CD4-positive, alpha-beta T cell treated with Interferon alpha-2 for 1 hour (primary cell): Measurements from ENCODE around the gene TTC9C.
"Not testable (repeated sequence)": the region's sequence is repeated elsewhere in the genome, so short reads cannot be mapped to it uniquely, and the experiment has no call there.

Source experiments
- DNase-seq, 2 donors: peaks; one replicate each; pipeline ENCODE4 v3.0.0-alpha.2; 2020 to 2022

TTC9C gene

DNA sequence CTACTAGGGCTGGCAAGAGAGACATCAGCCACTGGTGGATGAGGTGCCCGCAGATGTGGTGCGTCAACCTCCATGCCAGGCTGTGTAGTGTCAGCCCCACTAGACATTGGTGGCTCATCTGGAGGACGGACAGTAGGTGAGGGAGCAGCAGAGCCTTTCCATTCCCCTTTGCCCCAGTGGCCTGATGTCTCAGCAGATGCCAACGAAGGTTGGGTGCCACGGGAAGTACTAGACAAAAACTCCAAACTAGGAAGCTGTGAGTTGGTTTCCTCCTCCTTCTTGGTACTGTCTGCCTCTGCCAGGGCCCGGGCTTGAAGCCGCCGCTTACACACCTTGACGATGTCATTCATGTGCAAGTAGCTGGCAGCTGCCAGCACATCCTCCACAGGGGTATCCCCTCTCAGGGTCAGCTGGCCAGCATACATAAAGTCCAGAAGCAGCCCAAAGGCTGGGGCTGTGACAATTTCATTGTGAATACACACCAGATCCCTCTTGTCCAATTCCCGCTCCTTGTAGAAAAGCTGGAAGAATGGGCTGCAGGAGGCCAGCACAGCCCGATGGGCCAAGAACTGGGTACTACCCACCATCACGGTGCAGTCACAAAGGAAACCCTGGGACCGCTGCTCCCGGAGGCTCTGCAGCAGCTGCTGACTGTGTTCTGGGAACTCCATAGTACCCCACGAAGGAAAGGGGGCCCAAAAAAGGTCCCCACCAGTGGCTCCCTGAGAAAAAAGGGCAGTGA is 24.9 kb downstream of the TTC9C start:
- no peak for DNase-seq

GRCh38 chr11:62753736-62754603 is 25.7 kb downstream of the TTC9C start, which contains the start of gene ZBTB3:
Gene ZBTB3, minus strand, starts transcription at chr11:62754160. Its CDS starts 496 bp downstream, at chr11:62753664.
- DNase-seq = peak; percentile 99

DNA sequence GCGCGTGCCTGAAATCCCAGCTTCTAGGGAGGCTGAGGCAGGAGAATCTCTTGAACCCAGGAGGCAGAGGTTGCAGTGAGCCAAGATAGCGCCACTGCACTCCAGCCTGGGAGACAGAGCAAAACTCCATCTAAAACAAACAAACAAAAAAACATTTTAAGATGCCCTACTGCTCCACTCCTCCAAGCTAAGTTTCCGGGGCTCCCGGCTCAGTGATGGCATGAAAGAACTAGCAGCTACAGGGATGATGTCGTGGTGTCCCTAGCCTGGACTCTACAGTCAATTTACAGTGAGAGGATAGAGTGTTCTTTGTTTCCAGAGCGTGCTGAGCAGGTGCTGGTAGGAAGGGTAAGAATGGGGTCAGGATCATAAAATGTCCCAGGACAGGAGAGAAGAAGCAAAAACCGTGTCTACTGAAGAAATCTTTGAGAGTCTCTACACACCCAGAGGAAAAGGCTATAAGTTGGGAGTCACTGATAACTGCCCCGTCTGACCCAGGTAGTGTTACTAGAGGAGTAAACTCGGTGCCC is 26.9 kb downstream of the TTC9C start:
- no peak for DNase-seq

DNA sequence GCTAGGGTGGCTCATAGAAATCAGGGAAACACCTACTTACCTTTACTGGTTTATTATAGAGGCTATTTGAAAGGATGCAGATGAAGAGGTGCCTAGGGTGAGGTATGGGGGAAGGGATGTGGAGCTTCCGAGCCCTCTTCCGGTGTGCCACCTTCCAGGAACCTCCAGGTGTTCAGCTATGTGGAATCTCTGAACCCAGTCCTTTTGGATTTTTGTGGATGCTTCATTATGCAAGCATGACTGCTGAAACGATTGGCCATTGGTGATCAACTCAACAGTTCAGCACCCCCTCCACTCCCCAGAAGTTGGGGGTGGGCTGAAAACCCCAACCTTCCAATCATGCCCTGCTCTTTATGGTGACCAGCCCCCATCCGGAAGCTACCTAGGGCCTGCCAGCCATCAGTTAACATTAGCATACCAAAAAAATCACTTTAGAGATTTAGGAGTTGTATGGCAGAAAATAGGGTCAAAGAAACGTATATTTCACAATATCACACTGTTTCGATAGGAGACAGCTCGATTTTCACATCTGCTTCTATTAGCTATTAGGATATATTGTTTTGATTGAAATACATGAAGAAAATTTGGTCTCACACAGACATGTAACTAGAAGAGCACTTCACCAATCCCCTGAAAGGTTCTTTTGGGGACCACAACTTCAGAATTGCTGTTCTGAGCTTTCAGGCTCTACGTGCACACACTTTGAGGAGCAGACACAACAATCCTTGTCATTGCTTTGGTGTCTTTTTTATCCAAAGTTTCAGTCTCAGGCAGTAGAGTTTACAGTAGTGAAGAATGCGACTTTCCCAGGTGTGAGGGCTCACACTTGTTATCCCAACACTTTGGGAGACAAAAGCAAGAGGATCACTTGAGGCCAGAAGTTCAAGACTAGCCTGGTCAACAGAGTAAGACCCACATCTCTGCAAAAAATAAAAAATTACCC is 29.8 kb downstream of the TTC9C start:
- no peak for DNase-seq

DNA sequence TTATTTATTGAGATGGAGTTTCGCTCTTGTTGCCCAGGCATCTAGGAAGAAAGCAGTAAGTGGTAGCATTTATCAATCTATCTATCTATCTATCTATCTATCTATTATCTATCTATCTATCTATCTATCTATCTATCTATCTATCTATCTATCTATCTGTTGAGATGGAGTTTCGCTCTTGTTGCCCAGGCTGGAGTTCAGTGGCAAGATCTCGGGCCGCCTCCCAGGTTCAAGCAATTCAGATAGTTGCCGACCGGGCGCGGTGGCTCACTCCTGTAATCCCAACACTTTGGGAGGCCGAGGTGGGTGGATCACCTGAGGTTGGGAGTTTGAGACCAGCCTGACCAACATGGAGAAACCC is 32.6 kb downstream of the TTC9C start:
- not testable (repeated sequence) for DNase-seq

DNA sequence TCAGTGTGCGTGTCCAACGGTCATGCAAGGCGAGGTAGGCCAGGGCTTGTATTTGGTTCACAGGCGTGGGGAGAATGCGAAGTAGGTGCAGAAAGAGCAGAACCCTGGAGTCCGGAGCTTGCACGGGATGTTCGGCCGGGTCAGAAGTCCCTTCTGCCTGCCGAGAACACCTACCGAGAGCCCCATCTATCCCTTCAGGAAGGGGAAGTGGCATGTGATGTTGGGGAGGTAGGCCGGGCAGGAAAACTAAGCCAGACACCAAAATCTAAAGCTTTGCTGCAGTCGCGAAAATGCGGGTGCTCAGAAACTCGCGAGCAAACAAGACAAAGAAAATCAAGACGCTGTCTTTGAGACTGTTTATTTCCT is 42.5 kb downstream of the TTC9C start:
- no peak for DNase-seq

GRCh38 chr11:62771144-62772021 is 43.1 kb downstream of the TTC9C start, which contains the start of gene TAF6L:
Gene TAF6L, plus strand, starts transcription at chr11:62771396. Its CDS starts 4,388 bp downstream, at chr11:62775784.
- peak; percentile 89 to 93 for DNase-seq

GRCh38 chr11:62774407-62774806 is 46.1 kb downstream of the TTC9C start:
- no peak for DNase-seq

GRCh38 chr11:62775646-62776045 is 47.4 kb downstream of the TTC9C start:
- DNase-seq = no peak

GRCh38 chr11:62777389-62777788 is 49.1 kb downstream of the TTC9C start:
- no peak for DNase-seq

DNA sequence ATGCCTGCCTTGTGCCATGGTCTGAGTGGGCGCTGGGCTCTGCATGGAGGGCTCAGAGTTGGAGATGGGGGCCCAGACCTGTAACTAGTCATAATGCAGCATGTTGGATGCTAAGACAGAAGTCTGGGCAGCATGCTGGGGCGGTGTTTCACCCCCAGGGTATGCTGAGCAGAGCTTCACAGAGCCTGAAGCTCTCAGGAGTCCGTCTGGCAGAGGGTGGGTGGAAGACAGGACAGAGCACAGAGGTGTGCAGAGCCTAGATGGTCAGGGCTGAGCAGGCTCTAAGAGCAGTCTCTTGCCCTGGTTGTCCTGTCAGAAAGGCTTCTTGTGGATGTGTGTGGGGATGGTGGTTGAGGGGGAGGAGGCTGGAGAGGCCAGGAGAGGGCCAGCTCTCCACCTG is 50.2 kb downstream of the TTC9C start:
- DNase-seq = no peak

DNA sequence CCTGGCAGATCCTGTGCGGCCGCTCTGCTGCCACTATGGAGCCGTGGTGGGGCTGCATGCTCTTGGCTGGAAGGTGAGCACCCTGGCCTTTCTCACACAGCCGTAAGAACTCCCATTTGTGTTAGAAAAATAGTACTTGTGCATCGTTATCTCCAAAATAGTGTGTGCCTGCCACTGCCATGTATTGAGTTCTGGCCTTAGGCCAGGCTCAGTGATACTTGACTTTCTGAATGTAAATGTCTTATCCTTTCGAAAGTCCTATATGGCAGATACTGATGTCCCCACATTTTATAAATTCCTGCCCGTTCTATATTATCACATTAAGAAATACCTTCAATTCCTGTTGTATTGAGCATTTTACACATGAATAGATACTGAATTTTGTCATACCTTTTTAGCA is 54.5 kb downstream of the TTC9C start:
- DNase-seq = no peak

GRCh38 chr11:62786318-62787004 is 58.2 kb downstream of the TTC9C start:
- peak; percentile 87 to 90 for DNase-seq

DNA sequence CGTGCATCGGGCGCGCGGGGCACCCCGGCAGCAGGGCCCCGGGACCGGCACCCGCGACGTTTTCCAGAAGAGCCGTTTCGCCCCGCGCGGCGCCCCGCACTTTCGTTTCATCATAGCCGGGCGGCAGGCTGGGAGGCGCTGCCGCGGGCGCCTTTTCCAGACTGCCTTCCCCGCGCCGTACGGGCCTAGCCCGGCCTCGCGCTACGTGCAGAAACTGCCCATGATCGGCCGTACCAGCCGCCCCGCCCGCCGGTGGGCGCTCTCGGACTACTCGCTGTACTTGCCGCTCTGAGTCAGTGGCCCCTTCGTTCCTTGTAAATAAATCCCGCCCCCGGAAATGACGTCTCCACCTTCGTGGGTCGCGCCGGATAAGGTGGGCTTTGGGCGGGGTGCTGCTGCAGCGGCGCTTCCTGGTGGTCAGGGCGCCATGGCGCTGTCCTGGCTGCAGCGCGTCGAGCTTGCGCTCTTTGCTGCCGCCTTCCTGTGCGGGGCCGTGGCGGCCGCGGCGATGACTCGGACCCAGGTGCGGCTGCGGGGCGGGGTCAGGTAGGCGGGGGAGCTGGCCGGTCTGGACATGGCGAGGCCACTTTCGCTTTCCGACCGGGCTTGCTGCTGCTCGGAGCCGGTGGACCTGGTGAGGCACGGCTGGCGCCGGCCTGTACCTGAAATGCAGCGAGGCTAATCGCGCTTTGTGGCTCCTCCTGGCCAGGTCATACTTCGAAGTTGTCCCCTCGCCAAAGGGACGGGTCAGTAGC is 58.9 kb downstream of the TTC9C start, which contains the start of gene TMEM179B:
Gene TMEM179B, plus strand, starts transcription at position 398 of the 755 bp plus-strand sequence. Its CDS starts 30 bp downstream, at position 428.
- peak; percentile 97 to 98 for DNase-seq
